CD14-positive monocyte (primary cell): Measurements from ENCODE around the gene LIPJ. TPM values are rescaled to one million over a fixed set of nuclear protein-coding genes. Genes with fewer than 3 reads are reported as not detected.

Experiments used
- DNase-seq, 3 donors: peaks; one replicate each; pipeline ENCODE4 v3.0.0-alpha.2; 2011 to 2022
- H2AFZ ChIP-seq: 2 replicates; pipeline ENCODE4 v1.6.0; 2012; ENCODE audit warnings: mild to moderate bottlenecking, low read depth, low read length, inconsistent platforms; ENCODE audit not compliant: insufficient read depth, poor library complexity, severe bottlenecking
- H3K27ac ChIP-seq, 2 donors: 1 replicate in 1 of 2; 2 replicates in 1 of 2; pipeline ENCODE4 v1.5.1; 2012 to 2013; ENCODE audit warnings: low read length in 2 of 2, control low read depth in 1 of 2, inconsistent platforms in 1 of 2, low read depth in 1 of 2, mild to moderate bottlenecking in 1 of 2
- H3K27me3 ChIP-seq, 2 donors: one replicate each; pipeline versions ENCODE4 v1.6.0 to v1.6.1; 2011 to 2013; ENCODE audit warnings: low read length in 2 of 2; ENCODE audit not compliant: control insufficient read depth in 2 of 2, insufficient read depth in 2 of 2
- H3K36me3 ChIP-seq, 2 donors: replicated peaks in 1 of 2; 1 replicate in 1 of 2; 2 replicates in 1 of 2; pipeline versions ENCODE4 v1.5.1 to v1.6.1; 2012 to 2013; ENCODE audit warnings: low read length in 2 of 2, control low read depth in 1 of 2, inconsistent platforms in 1 of 2, mild to moderate bottlenecking in 1 of 2; ENCODE audit not compliant: insufficient read depth in 2 of 2, control insufficient read depth in 1 of 2
- H3K4me1 ChIP-seq, 2 donors: 1 replicate in 1 of 2; 2 replicates in 1 of 2; pipeline versions ENCODE4 v1.5.1 to v1.6.1; 2012 to 2013; ENCODE audit warnings: low read length in 2 of 2, control low read depth in 1 of 2, inconsistent platforms in 1 of 2, mild to moderate bottlenecking in 1 of 2, moderate library complexity in 1 of 2; ENCODE audit not compliant: insufficient read depth in 2 of 2, control insufficient read depth in 1 of 2
- H3K4me2 ChIP-seq: replicated peaks from 2 replicates; pipeline ENCODE3; 2012; ENCODE audit warnings: low read length, moderate library complexity, mild to moderate bottlenecking; ENCODE audit not compliant: poor library complexity, severe bottlenecking; ENCODE audit errors: extremely low read depth
- H3K4me3 ChIP-seq, 3 experiments: fragments of 200-600 bp in 1 of 3; sonication (generic) in 1 of 3; replicated peaks in 1 of 3; 1 replicate in 2 of 3; 2 replicates in 1 of 3; pipeline ENCODE4 v1.5.1; 2011 to 2013; ENCODE audit warnings: low read length in 3 of 3, mild to moderate bottlenecking in 3 of 3, control low read depth in 2 of 3, low read depth in 2 of 3, inconsistent platforms in 1 of 3, moderate library complexity in 1 of 3
- H3K79me2 ChIP-seq: 2 replicates; pipeline ENCODE4 v1.6.0; 2012; ENCODE audit warnings: mild to moderate bottlenecking, control low read depth, inconsistent platforms, low read length, moderate library complexity; ENCODE audit not compliant: insufficient read depth
- H3K9ac ChIP-seq: 2 replicates; pipeline ENCODE4 v1.6.0; 2017; ENCODE audit warnings: low read length, mild to moderate bottlenecking; ENCODE audit not compliant: insufficient read depth, poor library complexity, severe bottlenecking
- H3K9me3 ChIP-seq, 2 donors: replicated peaks in 1 of 2; 1 replicate in 1 of 2; 2 replicates in 1 of 2; pipeline versions ENCODE4 v1.5.1 to v1.6.1; 2012 to 2013; ENCODE audit warnings: low read length in 2 of 2, control low read depth in 1 of 2; ENCODE audit not compliant: control insufficient read depth in 1 of 2, insufficient read depth in 1 of 2
- H4K20me1 ChIP-seq: 2 replicates; pipeline ENCODE4 v1.6.0; 2012; ENCODE audit warnings: mild to moderate bottlenecking, low read length, control low read depth, moderate library complexity; ENCODE audit not compliant: insufficient read depth
- H3K27ac Mint-ChIP-seq, 7 donors: one replicate each; pipeline ENCODE4 v1.8.0; 2020; ENCODE audit warnings: mild to moderate bottlenecking in 7 of 7, mixed read lengths in 7 of 7, moderate library complexity in 6 of 7, inconsistent platforms in 2 of 7
- H3K27me3 Mint-ChIP-seq, 3 donors: one replicate each; pipeline ENCODE4 v1.8.0; 2021 to 2022; ENCODE audit warnings: low read depth in 3 of 3, mild to moderate bottlenecking in 3 of 3, mixed read lengths in 3 of 3, moderate library complexity in 3 of 3, inconsistent platforms in 1 of 3
- H3K36me3 Mint-ChIP-seq, 2 donors: one replicate each; pipeline ENCODE4 v1.8.0; 2020; ENCODE audit warnings: mixed read lengths in 2 of 2, inconsistent platforms in 1 of 2, mild to moderate bottlenecking in 1 of 2
- H3K4me1 Mint-ChIP-seq: one replicate; pipeline ENCODE4 v1.8.0; 2020; ENCODE audit warnings: mild to moderate bottlenecking, mixed read lengths
- H3K4me3 Mint-ChIP-seq, 2 donors: one replicate each; pipeline ENCODE4 v1.8.0; 2020; ENCODE audit warnings: mild to moderate bottlenecking in 2 of 2, mixed read lengths in 2 of 2, moderate library complexity in 1 of 2
- H3K9me3 Mint-ChIP-seq, 7 donors: one replicate each; pipeline ENCODE4 v1.8.0; 2020 to 2022; ENCODE audit warnings: mixed read lengths in 7 of 7, mild to moderate bottlenecking in 6 of 7, moderate library complexity in 6 of 7, inconsistent platforms in 2 of 7
- WGBS: methylation state at CpG from one replicate; pipeline ENCODE4 v1.1.5; 2013; ENCODE audit warnings: missing lambda C conversion rate; ENCODE audit not compliant: insufficient coverage; 5-methylcytosine and 5-hydroxymethylcytosine counted together
- intact Hi-C, 2 donors: fragments of 100-400 bp; cut with micrococcal nuclease; formaldehyde crosslinking; loops; one replicate each; pipeline versions ENCODE4 v1.15.0 to v1.15.1; 2023
- polyA plus RNA-seq, 3 donors: library from polyadenylated mRNA; depleted of rRNA in 1 of 3; unstranded in 2 of 3; stranded (reverse) in 1 of 3; fragments of 300-500 nt in 2 of 3; fragments of >200 nt in 1 of 3; fragmentation: Illumina TruSeq in 2 of 3; gene quantifications; 1 replicate in 2 of 3; 2 replicates in 1 of 3; pipeline ENCODE4 v1.2.3, GENCODE V29; 2012 to 2021
- TF ChIP-seq, protein P1 (sequence below): fragments of 200-600 bp; IDR thresholded peaks from one replicate; pipeline ENCODE4 v1.8.0; 2022; ENCODE audit warnings: antibody characterized with exemption, mild to moderate bottlenecking

Gene LIPJ
- polyA plus RNA-seq, 3 donors: 0.04 TPM; not detected in 2

DNA sequence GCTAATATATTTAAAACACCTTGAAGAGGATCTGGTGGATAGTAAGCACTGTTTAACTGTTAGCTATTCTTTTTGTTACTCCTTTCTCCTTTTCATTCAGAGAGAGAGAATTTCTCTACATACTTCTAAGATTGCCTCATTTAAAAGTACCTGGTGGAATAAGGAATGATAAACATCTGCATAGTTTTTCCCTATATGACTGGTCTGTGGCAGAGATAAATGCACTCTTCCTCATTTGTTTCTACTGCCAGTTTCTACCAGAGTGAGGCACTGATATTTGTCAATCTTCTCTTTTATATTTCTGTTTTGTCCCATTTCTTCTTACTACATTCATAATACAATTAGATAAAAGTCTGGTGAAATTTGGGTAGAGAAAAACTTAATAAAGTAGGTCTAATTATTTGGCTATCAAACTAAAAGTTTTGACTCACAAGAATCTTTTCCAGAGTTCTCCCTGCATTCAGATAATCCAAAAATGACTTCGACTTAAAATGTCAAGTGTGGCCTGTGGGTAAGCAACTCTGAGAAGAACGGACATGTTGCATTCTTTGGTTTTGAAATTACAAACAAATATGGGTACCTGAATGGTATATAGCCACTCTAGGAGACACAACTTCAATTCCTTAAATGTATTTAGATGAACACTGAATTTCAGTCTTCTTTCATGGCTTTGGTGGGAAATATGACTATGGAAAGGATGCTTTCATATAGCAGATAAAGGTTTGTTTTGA is 42.3 kb upstream of the LIPJ start:
- no peak for DNase-seq
- Mint-ChIP-seq H3K27ac (no peak overlapping the region), H3K27me3 (peaks cover 0 to 1% (median 0%) of the 10 kb centered on the region in 3 donors), H3K36me3 (no peaks in the 10 kb centered on the region), H3K4me3 (no peak overlapping the region), H3K9me3 (no peaks in the 10 kb centered on the region), H3K4me1 (no peaks in the 10 kb centered on the region)
- H3K4me1 ChIP-seq: no peaks in the 10 kb centered on the region
- no peak overlapping the region for H2AFZ ChIP-seq
- no peaks in the 10 kb centered on the region for H3K36me3 ChIP-seq
- no peaks in the 10 kb centered on the region for H4K20me1 ChIP-seq
- TF ChIP-seq, protein P1, sequence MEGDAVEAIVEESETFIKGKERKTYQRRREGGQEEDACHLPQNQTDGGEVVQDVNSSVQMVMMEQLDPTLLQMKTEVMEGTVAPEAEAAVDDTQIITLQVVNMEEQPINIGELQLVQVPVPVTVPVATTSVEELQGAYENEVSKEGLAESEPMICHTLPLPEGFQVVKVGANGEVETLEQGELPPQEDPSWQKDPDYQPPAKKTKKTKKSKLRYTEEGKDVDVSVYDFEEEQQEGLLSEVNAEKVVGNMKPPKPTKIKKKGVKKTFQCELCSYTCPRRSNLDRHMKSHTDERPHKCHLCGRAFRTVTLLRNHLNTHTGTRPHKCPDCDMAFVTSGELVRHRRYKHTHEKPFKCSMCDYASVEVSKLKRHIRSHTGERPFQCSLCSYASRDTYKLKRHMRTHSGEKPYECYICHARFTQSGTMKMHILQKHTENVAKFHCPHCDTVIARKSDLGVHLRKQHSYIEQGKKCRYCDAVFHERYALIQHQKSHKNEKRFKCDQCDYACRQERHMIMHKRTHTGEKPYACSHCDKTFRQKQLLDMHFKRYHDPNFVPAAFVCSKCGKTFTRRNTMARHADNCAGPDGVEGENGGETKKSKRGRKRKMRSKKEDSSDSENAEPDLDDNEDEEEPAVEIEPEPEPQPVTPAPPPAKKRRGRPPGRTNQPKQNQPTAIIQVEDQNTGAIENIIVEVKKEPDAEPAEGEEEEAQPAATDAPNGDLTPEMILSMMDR: no peak
- H3K4me3 ChIP-seq: no peak overlapping the region
- H3K4me2 ChIP-seq: no peak overlapping the region
- H3K27me3 ChIP-seq: no peaks in the 10 kb centered on the region
- no CpG with 5 or more reads among the region's 2 CpGs for WGBS
- no peak overlapping the region for H3K27ac ChIP-seq
- no peaks in the 10 kb centered on the region for H3K79me2 ChIP-seq
- H3K9me3 ChIP-seq: no peaks in the 10 kb centered on the region
- no peak overlapping the region for H3K9ac ChIP-seq
- intact Hi-C loops: no loop called here

DNA sequence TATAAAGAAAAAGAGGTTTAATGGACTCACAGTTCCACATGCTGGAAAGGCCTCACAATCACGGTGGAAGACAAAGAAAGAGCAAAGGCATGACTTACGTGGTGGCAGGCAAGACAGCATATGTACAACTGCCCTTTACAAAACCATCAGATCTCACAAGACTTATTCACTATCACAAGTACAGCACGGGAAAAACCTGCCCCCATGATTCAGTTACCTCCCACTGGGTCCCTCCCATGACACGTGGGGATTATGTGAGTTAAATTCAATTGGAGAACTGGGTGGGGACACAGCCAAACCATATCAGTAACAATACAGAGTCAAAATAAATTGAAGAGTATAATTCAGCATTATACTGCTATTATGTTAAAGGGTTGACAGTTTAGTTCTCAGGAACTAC is 41.2 kb upstream of the LIPJ start:
- Histone ChIP-seq H3K4me3 (no peak overlapping the region), H3K4me2 (no peak overlapping the region), H3K79me2 (no peaks in the 10 kb centered on the region), H3K27me3 (no peaks in the 10 kb centered on the region), H3K9me3 (no peaks in the 10 kb centered on the region), H3K9ac (no peak overlapping the region), H3K4me1 (no peaks in the 10 kb centered on the region), H3K36me3 (no peaks in the 10 kb centered on the region), H3K27ac (no peak overlapping the region), H2AFZ (no peak overlapping the region), H4K20me1 (no peaks in the 10 kb centered on the region)
- no peak for DNase-seq
- Mint-ChIP-seq H3K9me3 (no peaks in the 10 kb centered on the region), H3K27ac (no peak overlapping the region), H3K4me1 (no peaks in the 10 kb centered on the region), H3K4me3 (no peak overlapping the region), H3K27me3 (peaks cover 0 to 1% (median 0%) of the 10 kb centered on the region in 3 donors), H3K36me3 (no peaks in the 10 kb centered on the region)
- intact Hi-C loops: no loop called here
- 40% methylated on average over 1 of the region's 4 CpGs for WGBS
- TF ChIP-seq, protein P1: no peak
